Fibroblast of lung (primary cell): Measurements from ENCODE around the gene MBD5. TPM values are rescaled to one million over a fixed set of nuclear protein-coding genes. Genes with fewer than 3 reads are reported as not detected.

Experiments used
- DNase-seq, 2 donors: peaks; one replicate each; pipeline versions ENCODE4 v3.0.0 to v3.0.0-alpha.2; 2010; ENCODE audit warnings: low read depth in 2 of 2
- H2AFZ ChIP-seq: 2 replicates; pipeline ENCODE4 v1.5.1; 2012; ENCODE audit warnings: low read length, control low read depth, inconsistent platforms
- H3K27ac ChIP-seq: 2 replicates; pipeline ENCODE4 v1.5.1; 2011; ENCODE audit warnings: low read length, control low read depth; ENCODE audit not compliant: insufficient read depth
- H3K27me3 ChIP-seq: 2 replicates; pipeline ENCODE4 v1.5.1; 2011; ENCODE audit warnings: mild to moderate bottlenecking, low read length; ENCODE audit not compliant: control insufficient read depth, insufficient read depth
- H3K36me3 ChIP-seq: 2 replicates; pipeline ENCODE4 v1.5.1; 2011; ENCODE audit warnings: low read length; ENCODE audit not compliant: control insufficient read depth, insufficient read depth
- H3K4me1 ChIP-seq: 2 replicates; pipeline ENCODE4 v1.5.1; 2011; ENCODE audit warnings: low read length; ENCODE audit not compliant: control insufficient read depth, insufficient read depth; ENCODE audit errors: extremely low read depth
- H3K4me2 ChIP-seq: 2 replicates; pipeline ENCODE4 v1.5.1; 2011; ENCODE audit warnings: low read length, control low read depth; ENCODE audit not compliant: insufficient read depth; ENCODE audit errors: extremely low read depth
- H3K4me3 ChIP-seq, 4 experiments: fragments of 200-600 bp in 1 of 4; sonication (generic) in 1 of 4; replicated peaks in 1 of 4; 2 replicates each; pipeline ENCODE4 v1.5.1; 2011 to 2016; ENCODE audit warnings: low read length in 4 of 4, low read depth in 3 of 4, mild to moderate bottlenecking in 3 of 4, control low read depth in 2 of 4, inconsistent platforms in 1 of 4, mixed read lengths in 1 of 4; ENCODE audit not compliant: insufficient read depth in 1 of 4; ENCODE audit errors: control extremely low read depth in 1 of 4
- H3K79me2 ChIP-seq: 2 replicates; pipeline ENCODE4 v1.5.1; 2012; ENCODE audit warnings: mild to moderate bottlenecking, low read length, inconsistent platforms; ENCODE audit not compliant: control insufficient read depth, insufficient read depth
- H3K9ac ChIP-seq: 2 replicates; pipeline ENCODE4 v1.5.1; 2011; ENCODE audit warnings: mild to moderate bottlenecking, low read length, control low read depth; ENCODE audit not compliant: insufficient read depth
- H3K9me3 ChIP-seq: 2 replicates; pipeline ENCODE4 v1.5.1; 2012; ENCODE audit warnings: low read depth, low read length; ENCODE audit not compliant: control insufficient read depth, insufficient read depth
- H4K20me1 ChIP-seq: 2 replicates; pipeline ENCODE4 v1.5.1; 2011; ENCODE audit warnings: low read length; ENCODE audit not compliant: control insufficient read depth, insufficient read depth; ENCODE audit errors: extremely low read depth
- CTCF ChIP-seq, 2 donors: IDR thresholded peaks in 1 of 2; conservative IDR thresholded peaks in 1 of 2; 1 replicate in 1 of 2; 2 replicates in 1 of 2; pipeline ENCODE4 v1.5.1; 2011 to 2012; ENCODE audit warnings: low read length in 2 of 2, control low read depth in 1 of 2, inconsistent platforms in 1 of 2, low read depth in 1 of 2, mild to moderate bottlenecking in 1 of 2
- EZH2 ChIP-seq: IDR thresholded peaks from 2 replicates; pipeline ENCODE4 v1.5.1; 2012; ENCODE audit warnings: low read length, control low read depth, mild to moderate bottlenecking; ENCODE audit errors: missing control alignments
- polyA plus RNA-seq, 2 donors: library from polyadenylated mRNA; depleted of rRNA in 1 of 2; stranded (reverse) in 1 of 2; unstranded in 1 of 2; fragments of >200 nt; gene quantifications; 2 replicates each; pipeline ENCODE4 v1.2.1, GENCODE V29; 2011 to 2012; ENCODE audit warnings: missing spikeins in 1 of 2
- total RNA-seq: library from RNA; depleted of rRNA; stranded (reverse); fragments of >200 nt; gene quantifications from 2 replicates; pipeline ENCODE4 v1.2.1, GENCODE V29; 2014

Gene MBD5
- total and polyA plus RNA-seq, 2 donors (not counting 1 experiment from before 2014, with no cell fraction given): 26.1 to 32.4 TPM

- Histone ChIP-seq H3K4me1 (no peaks in the 10 kb centered on the region), H3K4me3 (no peak overlapping the region), H3K27ac (no peak overlapping the region), H3K9me3 (no peaks in the 10 kb centered on the region), H3K27me3 (no peaks in the 10 kb centered on the region), H3K9ac (no peak overlapping the region), H3K36me3 (no peaks in the 10 kb centered on the region), H4K20me1 (no peaks in the 10 kb centered on the region), H3K4me2 (no peak overlapping the region), H2AFZ (no peak overlapping the region), H3K79me2 (no peaks in the 10 kb centered on the region)
- TF ChIP-seq CTCF (conservative IDR thresholded peaks at IDR 0.05 in 1 of 2, IDR thresholded peaks at IDR 0.05 in 1 of 2; ENCODE audit: low read depth in 1 of 2, low read length in 2 of 2) (no peak), EZH2 (no peak)
- DNase-seq: no peak
Measured at GRCh38 chr2:148430101-148430500, 409.2 kb downstream of the MBD5 start.

- no peak overlapping the region for H3K27ac ChIP-seq
- TF ChIP-seq CTCF (conservative IDR thresholded peaks at IDR 0.05 in 1 of 2, IDR thresholded peaks at IDR 0.05 in 1 of 2; ENCODE audit: low read depth in 1 of 2, low read length in 2 of 2): no peak
- no peak for TF ChIP-seq EZH2
- H3K9ac ChIP-seq: no peak overlapping the region
- H3K27me3 ChIP-seq: no peaks in the 10 kb centered on the region
- H4K20me1 ChIP-seq: no peaks in the 10 kb centered on the region
- H2AFZ ChIP-seq: no peak overlapping the region
- H3K4me3 ChIP-seq: no peak overlapping the region
- H3K9me3 ChIP-seq: no peaks in the 10 kb centered on the region
- no peaks in the 10 kb centered on the region for H3K79me2 ChIP-seq
- no peak overlapping the region for H3K4me2 ChIP-seq
- H3K4me1 ChIP-seq: no peaks in the 10 kb centered on the region
- no peaks in the 10 kb centered on the region for H3K36me3 ChIP-seq
- no peak for DNase-seq
Measured at GRCh38 chr2:148447877-148448276, 427.0 kb downstream of the MBD5 start.

GRCh38 chr2:148450531-148450930, 429.6 kb downstream of the MBD5 start:
- Histone ChIP-seq H3K27ac (no peak overlapping the region), H3K36me3 (no peaks in the 10 kb centered on the region), H3K27me3 (no peaks in the 10 kb centered on the region), H3K9me3 (no peaks in the 10 kb centered on the region), H2AFZ (no peak overlapping the region), H4K20me1 (no peaks in the 10 kb centered on the region), H3K4me3 (no peak overlapping the region), H3K4me1 (no peaks in the 10 kb centered on the region), H3K79me2 (no peaks in the 10 kb centered on the region), H3K9ac (no peak overlapping the region), H3K4me2 (no peak overlapping the region)
- no peak for DNase-seq
- TF ChIP-seq CTCF (conservative IDR thresholded peaks at IDR 0.05 in 1 of 2, IDR thresholded peaks at IDR 0.05 in 1 of 2; ENCODE audit: low read depth in 1 of 2, low read length in 2 of 2) (no peak), EZH2 (no peak)
